Choroid plexus epithelial cell (primary cell): ENCODE data around the gene TMEM92.

Source experiments
- DNase-seq: peaks from one replicate; pipeline ENCODE4 v3.0.0-alpha.2; 2010; ENCODE audit warnings: low read depth
- H3K4me3 ChIP-seq: 2 replicates; pipeline ENCODE4 v1.5.1; 2011; ENCODE audit warnings: low read depth, mild to moderate bottlenecking, control low read depth, low read length, moderate library complexity
- CTCF ChIP-seq: conservative IDR thresholded peaks from 2 replicates; pipeline ENCODE4 v1.5.1; 2011; ENCODE audit warnings: low read depth, mild to moderate bottlenecking, control low read depth, inconsistent platforms, low read length, moderate library complexity

TMEM92 gene

GRCh38 chr17:50317121-50317520 is 42.9 kb downstream of the TMEM92 start:
- DNase-seq, result no peak
- H3K4me3 ChIP-seq, result no peak overlapping the region
- TF ChIP-seq CTCF, result no peak

GRCh38 chr17:50318501-50319285 is 44.4 kb downstream of the TMEM92 start:
- DNase-seq, result no peak
- TF ChIP-seq CTCF, result no peak
- no peak overlapping the region for H3K4me3 ChIP-seq

- no peak overlapping the region for H3K4me3 ChIP-seq
- DNase-seq, result no peak
- TF ChIP-seq CTCF, result no peak
Observed at GRCh38 chr17:50319306-50320004, 45.2 kb downstream of the TMEM92 start.

- no peak overlapping the region for H3K4me3 ChIP-seq
- peak; percentile 49 for DNase-seq
Observed at GRCh38 chr17:50322271-50322670, 48.0 kb downstream of the TMEM92 start.

GRCh38 chr17:50323060-50323459 is 48.8 kb downstream of the TMEM92 start:
- no peak for DNase-seq
- TF ChIP-seq CTCF, result no peak
- H3K4me3 ChIP-seq, result no peak overlapping the region

More at GRCh38 chr17:50322271-50322670, 48.0 kb downstream of the TMEM92 start:
- TF ChIP-seq CTCF, result no peak

- TF ChIP-seq CTCF, result no peak
- no peak overlapping the region for H3K4me3 ChIP-seq
- DNase-seq, result no peak
Observed at GRCh38 chr17:50325906-50326305, 51.6 kb downstream of the TMEM92 start.

- DNase-seq, result no peak
- H3K4me3 ChIP-seq, result no peak overlapping the region
- TF ChIP-seq CTCF, result no peak
Observed at GRCh38 chr17:50326831-50327364, 52.6 kb downstream of the TMEM92 start.
